Ovary (tissue), 3 donors: ENCODE results near the gene PDP2.

ENCODE experiments used
- EP300 ChIP-seq: sonication (generic); formaldehyde crosslinking; IDR thresholded peaks from one replicate; pipeline ENCODE4 v1.6.1; 2017; ENCODE audit warnings: antibody characterized with exemption
- POLR2A ChIP-seq: fragments of 450-650 bp; IDR thresholded peaks from one replicate; pipeline ENCODE4 v1.6.1; 2017; ENCODE audit warnings: antibody characterized with exemption, mild to moderate bottlenecking, moderate library complexity
- TF ChIP-seq, protein P1 (sequence below), 3 donors: fragments of 450-650 bp in 2 of 3; fragments of 200-600 bp in 1 of 3; IDR thresholded peaks; one replicate each; pipeline versions ENCODE4 v1.5.1 to v1.8.0; 2016 to 2022; ENCODE audit warnings: antibody characterized with exemption in 3 of 3, mild to moderate bottlenecking in 1 of 3
- donor health status: DM: no; HTN: no; CAD: no.

DNA sequence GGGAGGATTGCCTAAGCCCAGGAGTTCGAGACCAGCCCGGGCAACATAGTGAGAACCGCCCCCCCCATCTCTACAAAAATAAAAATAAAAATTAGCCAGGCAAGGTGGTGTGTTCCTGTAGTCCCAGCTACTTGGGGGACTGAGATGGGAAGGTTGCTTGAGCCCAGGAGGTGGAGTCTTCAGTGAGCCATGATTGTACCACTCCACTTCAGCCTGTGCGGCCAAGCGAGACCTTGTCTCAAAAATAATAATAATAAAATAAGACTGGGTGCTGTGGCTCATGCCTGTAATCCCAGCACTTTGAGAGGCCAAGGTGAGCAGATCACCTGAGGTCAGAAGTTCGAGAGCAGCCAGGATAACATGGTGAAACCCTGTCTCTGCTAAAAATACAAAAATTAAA lies 11.5 kb downstream of the PDP2 start:
- TF ChIP-seq EP300 (no peak), POLR2A (no peak)
- TF ChIP-seq, protein P1, sequence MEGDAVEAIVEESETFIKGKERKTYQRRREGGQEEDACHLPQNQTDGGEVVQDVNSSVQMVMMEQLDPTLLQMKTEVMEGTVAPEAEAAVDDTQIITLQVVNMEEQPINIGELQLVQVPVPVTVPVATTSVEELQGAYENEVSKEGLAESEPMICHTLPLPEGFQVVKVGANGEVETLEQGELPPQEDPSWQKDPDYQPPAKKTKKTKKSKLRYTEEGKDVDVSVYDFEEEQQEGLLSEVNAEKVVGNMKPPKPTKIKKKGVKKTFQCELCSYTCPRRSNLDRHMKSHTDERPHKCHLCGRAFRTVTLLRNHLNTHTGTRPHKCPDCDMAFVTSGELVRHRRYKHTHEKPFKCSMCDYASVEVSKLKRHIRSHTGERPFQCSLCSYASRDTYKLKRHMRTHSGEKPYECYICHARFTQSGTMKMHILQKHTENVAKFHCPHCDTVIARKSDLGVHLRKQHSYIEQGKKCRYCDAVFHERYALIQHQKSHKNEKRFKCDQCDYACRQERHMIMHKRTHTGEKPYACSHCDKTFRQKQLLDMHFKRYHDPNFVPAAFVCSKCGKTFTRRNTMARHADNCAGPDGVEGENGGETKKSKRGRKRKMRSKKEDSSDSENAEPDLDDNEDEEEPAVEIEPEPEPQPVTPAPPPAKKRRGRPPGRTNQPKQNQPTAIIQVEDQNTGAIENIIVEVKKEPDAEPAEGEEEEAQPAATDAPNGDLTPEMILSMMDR (IDR thresholded peaks at IDR 0.05), result no peak
